GM19438 (cell line): ENCODE data around the gene ZFYVE19.

Source experiments
- ATAC-seq: cut with Tn5 transposase; IDR thresholded peaks from one replicate; pipeline ENCODE4 v1.9.1; 2021; ENCODE audit warnings: low read depth; ENCODE audit not compliant: unreplicated experiment

The ZFYVE19 gene, protein sequence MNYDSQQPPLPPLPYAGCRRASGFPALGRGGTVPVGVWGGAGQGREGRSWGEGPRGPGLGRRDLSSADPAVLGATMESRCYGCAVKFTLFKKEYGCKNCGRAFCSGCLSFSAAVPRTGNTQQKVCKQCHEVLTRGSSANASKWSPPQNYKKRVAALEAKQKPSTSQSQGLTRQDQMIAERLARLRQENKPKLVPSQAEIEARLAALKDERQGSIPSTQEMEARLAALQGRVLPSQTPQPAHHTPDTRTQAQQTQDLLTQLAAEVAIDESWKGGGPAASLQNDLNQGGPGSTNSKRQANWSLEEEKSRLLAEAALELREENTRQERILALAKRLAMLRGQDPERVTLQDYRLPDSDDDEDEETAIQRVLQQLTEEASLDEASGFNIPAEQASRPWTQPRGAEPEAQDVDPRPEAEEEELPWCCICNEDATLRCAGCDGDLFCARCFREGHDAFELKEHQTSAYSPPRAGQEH

GRCh38 chr15:40807028-40807887, at the start of gene ZFYVE19, which contains the start of gene DNAJC17:
TSS of gene ZFYVE19 (plus strand) at chr15:40807089. CDS start at chr15:40807590, 501 bp downstream.
TSS of gene DNAJC17 (minus strand) at chr15:40807473. CDS start at chr15:40807446, 27 bp downstream.
- ATAC-seq: peak; percentile 88

GRCh38 chr15:40759961-40760360, 46.9 kb upstream of the ZFYVE19 start:
- ATAC-seq: no peak

GRCh38 chr15:40762919-40763800, 43.7 kb upstream of the ZFYVE19 start:
- ATAC-seq: peak; percentile 5

DNA sequence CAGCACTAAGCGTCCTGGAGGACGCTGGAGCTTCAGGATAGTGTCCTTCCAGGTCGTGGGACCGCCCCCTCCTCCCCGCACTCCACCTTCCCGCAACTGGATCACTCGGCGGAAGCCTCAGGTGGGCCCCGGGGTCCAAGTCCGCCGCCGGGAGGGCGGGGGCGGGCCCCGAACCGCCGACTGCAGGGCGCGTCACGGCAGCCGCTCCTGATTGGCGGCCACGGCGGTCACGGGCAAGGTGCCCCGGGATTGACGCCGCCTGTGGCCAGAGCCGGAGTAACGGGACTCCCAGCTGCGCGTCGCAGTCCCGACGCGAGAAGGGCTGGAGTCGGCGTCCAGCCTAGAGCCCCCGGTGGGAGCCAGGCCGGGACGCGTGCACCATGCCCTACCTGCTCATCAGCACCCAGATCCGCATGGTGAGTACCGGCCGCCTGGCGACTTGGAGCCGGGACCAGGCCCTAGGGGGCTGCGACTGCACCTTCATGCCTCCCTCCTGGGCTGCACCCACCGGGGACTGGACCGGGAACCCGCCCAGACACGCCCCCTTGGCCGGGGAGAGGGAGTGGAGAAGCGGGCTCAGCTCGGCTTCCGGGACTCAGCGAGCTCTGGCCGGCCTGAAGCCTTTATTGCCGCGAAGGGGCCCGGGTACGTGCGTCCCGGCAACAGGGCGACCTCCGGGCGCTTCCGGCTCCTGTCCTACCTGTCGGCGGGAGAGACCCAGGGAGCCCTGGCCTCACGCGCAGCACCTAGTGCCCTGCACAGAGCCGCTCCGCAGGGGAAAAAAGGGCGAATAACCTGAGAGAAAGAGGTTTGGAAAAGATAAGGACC, 42.9 kb upstream of the ZFYVE19 start, which contains the start of gene GCHFR:
GCHFR (plus strand) TSS at position 268 of the 828 bp plus-strand sequence; CDS start at position 381, 113 bp downstream.
- ATAC-seq: peak; percentile 49

GRCh38 chr15:40764629-40765103, 42.2 kb upstream of the ZFYVE19 start:
- no peak for ATAC-seq

DNA sequence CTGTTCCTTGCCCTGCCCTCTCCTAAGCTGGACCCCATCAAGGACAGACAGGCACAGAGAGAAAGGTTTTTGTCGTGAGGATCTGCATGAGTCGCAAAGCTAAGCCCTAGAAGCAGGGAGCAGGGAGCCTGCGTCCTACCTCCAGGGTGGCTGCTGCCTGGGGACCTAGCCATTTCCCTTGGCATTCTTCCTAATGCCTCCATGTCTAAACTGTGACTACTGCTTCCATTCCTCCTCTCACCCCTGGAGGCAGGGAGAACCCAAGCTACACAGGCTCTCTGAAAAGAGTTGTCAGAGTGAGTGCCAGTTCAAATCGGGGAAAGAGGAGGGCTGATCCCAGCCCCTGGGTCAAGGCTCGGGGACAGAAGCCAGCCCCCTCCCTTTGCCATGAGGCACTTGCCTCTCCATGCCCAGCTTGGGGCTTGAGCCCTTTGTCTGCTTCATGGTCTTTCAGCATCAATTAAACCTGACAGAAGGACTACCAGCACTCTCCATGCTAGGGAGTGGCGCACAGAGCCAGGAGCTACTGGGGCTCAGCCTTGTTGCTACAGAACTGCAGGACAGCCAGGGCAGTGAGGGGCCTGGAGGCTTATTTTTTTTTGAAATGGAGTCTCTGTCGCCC, 40.6 kb upstream of the ZFYVE19 start:
- no peak for ATAC-seq

DNA sequence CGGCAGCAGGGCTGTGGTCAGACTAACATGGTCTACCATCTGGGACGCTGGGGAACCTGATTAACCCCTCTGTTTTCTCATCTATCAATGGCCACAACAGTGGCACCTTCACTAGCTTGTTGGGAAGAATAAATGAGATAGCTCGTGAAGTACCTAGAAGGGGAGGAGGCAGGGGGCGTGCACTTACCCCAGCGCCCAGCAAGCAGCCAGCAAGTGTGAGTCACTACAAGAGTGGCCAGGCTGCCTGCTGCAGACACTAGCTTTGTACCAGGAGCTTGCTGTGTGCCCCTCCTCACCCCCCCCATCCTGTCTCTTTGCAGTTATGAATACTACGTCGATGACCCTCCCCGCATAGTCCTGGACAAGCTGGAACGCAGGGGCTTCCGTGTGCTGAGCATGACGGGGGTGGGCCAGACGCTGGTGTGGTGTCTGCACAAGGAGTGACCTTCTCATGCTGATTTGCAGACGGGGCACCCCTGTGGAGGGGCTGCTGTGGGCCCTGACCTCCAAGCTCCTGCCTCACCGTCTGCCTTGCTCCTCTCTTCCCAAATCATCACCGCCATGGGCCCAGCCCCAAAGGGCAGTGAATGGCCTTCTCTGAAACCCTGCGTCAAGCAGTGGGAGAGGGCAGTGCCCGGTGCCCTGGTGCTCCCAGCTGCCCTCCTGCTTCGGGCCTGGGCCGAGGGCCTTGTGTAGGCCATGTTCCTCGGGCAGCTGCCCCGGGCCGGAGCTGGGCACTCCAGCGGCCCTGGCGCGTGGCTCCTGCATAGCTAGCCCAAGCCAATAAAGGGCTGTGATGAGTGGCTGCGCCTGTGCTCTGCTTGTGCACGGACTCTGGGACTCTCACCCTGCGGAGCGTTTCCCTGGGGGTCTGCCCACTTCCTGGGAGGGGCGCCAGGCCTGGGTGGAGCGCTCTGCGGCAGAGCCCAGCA, 39.7 kb upstream of the ZFYVE19 start:
- no peak for ATAC-seq

- ATAC-seq: no peak
Observed at GRCh38 chr15:40767838-40768500, 38.9 kb upstream of the ZFYVE19 start.

DNA sequence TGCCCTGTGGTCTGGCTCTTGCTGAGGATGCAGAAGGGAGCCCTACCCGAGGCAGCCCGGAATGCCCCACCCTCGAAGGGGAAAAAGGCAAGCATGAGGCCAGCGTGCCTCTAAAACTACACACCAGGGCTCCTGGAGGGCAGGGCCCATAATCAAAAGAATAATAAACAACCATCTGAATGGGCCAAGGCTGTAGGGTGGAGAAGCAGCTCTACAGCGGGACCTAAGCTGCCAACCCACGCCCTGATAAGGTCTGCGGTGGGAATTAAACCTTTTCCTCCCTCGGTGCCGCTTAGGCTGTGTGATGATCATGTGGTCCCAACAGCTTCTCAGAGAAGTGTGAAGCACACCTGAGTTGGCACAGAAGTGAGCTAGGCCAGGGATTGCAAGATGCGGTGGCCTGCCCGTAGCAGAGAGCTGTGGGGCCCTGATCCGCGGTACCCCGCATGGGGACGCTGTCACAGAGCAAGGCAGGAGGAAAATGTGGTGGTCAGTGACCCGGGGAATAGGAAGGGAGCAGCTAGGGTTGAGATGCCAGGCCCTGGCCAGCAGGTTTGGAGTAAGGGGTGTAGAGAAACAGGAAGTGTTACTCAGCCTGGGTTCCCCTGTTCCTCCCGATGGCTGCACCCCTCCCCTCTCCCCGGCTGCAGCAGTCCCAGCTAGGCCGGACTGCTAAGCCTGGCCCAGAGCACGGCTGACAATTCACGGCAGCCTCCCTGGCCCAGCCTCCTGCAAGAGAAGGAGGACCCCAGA, 38.2 kb upstream of the ZFYVE19 start:
- no peak for ATAC-seq

DNA sequence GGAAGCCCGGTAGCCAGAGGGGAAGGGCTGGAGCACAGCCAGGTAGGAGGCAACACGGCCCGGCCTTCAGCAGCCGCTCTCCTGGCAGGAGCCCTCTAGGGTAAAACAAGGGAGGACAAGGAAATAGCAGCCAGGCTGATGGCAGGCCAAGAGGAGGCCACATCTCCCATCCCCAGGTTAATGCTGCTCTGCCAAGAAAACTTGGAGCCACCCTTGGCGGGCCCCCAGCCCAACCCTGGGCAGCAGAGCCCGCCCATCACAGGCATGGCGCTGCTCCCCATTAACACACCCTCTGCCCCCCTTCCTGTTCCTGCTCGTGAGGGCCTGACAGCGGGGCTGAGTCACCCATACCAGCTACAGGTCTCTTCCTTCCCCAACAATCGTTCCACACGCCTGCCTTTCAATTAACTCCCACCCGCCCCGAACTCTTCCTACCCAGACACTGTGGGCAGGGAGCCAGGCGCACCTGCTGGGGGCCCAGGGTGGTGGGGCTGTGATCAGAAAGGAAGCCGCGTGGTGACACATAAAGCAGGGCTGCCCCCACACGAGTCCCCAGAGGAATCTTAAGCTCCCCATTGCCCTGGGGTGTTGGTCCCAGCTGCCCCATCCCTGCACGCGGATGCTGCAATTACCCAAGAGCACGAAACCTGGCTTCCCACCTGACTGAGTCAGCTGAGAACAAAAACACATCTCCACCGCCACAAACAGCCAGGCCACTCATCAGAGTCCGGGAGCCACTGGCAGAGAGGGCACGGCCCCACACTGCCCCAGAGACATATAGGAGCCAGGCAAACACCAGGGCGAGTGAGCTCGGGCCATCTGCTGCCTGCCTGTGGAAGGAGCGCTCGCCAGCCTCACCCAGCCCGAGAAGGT, 37.4 kb upstream of the ZFYVE19 start, which contains the start of gene C15orf62:
C15orf62 (plus strand) TSS at position 707 of the 873 bp plus-strand sequence. CDS start 516 bp downstream, outside the sequence.
- ATAC-seq: no peak

DNA sequence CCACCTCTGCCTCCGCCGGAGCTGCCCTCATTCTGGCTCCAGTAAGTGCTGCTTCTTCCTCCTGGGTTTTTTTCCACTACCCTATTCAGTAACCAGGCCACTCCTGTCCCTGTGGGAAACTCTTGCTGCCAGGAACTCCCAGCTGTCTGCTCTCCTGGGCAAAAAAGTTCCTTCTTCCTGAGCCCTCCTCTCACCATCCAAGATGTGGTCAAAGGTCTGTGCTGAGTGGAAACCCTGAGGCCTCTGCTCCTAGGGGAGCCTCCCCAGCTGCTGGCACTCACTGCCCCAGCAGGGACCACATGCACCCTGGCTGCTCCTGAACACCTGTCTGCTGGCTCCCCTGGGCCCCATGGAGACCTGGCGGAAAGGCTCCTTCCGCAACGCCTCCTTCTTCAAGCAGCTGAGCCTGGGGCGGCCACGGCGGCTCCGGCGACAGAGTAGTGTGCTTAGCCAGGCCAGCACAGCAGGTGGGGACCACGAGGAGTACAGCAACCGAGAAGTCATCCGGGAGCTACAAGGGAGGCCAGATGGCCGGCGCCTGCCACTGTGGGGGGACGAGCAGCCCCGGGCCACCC, 36.7 kb upstream of the ZFYVE19 start:
- ATAC-seq: no peak

- ATAC-seq: no peak
Observed at GRCh38 chr15:40771242-40771641, 35.6 kb upstream of the ZFYVE19 start.

- no peak for ATAC-seq
Observed at GRCh38 chr15:40772014-40772413, 34.9 kb upstream of the ZFYVE19 start.

DNA sequence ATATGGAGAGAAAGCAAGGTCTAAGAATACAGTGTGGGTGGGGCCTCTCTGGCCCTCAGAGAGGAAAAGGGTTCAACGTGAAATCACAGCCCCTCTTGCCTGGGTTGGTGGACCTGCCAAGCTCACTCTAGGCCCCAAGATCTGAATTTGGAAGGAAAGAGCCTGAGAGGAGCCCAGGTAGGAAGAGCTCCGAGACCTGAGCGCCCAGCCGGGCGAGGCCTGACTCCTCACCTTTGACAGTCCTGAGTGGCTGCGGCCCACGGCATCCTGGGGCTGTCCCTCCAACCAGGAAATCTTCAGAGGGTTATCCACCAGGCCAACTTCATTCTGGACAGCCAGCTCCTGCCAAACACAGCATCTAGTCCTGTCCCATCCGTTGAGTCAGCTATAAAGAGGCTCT, 33.4 kb upstream of the ZFYVE19 start:
- ATAC-seq: no peak

GRCh38 chr15:40773902-40774301, 33.0 kb upstream of the ZFYVE19 start:
- no peak for ATAC-seq
